HG02870 (cell line): ENCODE measurements around the gene FAM171A1.

Experiments used
- ATAC-seq: cut with Tn5 transposase; IDR thresholded peaks from one replicate; pipeline ENCODE4 v1.9.1; 2021; ENCODE audit warnings: mild to moderate bottlenecking, moderate library complexity; ENCODE audit not compliant: unreplicated experiment

FAM171A1 gene

DNA sequence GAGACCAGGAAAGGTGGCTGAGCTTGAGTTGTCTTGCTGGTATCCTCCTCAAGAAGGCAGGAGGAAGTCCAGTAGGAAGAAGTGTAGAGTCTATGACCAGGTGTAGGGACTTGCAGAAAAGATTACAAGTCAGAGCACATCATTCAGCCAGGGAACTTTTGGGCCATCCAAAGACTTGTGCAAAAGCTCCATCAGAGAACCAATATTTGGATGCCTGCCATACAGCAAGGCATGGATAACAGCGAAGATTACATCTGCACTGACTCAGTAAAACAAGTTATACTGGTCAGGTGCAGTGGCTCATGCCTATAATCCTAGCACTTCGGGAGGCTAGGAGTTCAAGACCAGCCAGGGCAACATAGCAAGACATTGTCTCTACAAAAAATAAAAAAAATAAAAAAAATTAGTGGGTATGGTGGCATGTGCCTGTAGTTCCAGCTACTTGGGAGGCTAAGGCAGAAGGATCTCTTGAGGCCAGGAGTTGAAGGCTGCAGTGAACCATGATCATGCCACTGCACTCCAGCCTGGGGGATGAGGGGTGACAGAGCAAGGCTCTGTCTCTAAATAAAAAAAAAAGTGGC is 189.4 kb downstream of the FAM171A1 start:
- no peak for ATAC-seq

DNA sequence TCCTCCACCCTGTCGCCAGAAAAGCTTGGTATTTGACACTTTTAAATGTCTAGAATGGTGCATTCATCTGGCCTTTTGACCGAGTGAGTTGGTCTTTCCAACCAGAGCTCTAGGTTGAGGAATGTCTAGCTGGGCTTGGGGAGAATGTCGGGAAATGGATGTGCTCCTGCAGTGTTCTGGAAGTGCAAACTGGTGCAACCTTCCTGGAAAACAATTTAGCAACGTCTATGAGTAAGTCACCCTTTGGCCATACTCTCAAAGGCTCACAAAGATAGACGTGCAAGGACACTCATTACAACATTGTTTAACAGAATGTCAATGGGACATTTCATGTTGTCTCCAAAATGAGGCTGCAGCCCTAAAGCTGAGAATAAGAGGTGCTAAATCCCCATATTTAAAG is 190.4 kb downstream of the FAM171A1 start:
- ATAC-seq, result no peak

DNA sequence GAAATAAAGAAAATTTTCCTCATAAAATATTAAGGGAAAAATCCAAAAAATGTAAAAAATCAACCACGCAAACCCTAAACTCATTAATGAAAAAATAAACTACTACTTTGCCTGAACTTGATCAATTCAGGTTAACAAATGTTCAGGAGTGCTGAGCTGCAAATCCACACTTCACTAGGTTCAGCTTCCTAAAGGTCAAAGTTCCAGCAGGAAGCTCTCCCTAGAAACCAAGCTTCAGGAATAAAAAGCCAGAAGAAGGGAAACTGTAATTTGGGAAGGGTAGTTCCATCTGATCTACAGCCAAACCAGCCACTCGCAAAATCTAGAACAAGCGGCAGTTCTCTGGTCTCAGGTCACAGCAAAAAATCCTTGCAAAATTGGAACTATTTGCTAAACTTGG is 194.8 kb downstream of the FAM171A1 start:
- ATAC-seq, result no peak

DNA sequence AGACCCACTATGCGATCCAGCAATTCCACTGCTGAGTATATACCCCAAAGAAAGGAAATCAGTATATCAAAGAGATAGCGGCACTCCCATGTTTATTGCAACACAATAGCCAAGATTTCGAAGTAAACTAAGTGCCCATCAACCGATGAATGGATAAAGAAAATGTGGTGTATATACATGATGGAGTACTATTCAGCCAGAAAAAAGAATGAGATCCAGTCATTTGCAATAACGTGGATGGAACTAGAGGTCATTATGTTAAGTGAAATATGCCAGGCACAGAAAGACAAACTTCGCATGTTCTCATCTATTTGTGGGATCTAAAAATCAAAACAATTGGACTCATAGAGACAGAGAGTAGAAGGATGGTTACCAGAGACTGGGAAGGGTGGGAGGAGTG is 195.5 kb downstream of the FAM171A1 start:
- no peak for ATAC-seq

DNA sequence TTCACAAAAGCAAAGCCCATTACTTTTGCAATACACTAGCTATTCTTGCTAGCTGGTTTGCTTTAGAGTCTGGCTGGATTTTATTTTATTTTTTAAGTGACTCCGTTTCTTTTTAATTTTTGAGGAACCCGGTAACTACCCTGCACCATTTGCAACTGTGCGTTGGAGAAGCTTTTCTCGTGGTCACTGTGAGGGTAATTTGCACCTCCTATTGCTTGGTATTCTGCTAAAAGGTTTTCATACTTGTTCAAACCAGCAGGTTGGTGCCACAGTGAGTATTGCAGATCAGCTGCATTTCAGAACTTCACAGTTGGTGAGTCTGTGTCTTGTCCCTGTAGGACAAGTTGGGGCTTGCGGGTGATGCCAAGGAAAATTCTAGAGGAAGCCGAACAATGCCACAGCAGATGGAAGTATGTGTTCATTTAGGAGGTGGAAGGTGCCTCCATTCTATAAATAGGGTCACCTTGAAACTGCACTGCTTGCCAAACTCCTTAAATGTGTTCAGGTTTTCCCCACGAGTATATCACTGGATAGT is 198.7 kb downstream of the FAM171A1 start:
- no peak for ATAC-seq

DNA sequence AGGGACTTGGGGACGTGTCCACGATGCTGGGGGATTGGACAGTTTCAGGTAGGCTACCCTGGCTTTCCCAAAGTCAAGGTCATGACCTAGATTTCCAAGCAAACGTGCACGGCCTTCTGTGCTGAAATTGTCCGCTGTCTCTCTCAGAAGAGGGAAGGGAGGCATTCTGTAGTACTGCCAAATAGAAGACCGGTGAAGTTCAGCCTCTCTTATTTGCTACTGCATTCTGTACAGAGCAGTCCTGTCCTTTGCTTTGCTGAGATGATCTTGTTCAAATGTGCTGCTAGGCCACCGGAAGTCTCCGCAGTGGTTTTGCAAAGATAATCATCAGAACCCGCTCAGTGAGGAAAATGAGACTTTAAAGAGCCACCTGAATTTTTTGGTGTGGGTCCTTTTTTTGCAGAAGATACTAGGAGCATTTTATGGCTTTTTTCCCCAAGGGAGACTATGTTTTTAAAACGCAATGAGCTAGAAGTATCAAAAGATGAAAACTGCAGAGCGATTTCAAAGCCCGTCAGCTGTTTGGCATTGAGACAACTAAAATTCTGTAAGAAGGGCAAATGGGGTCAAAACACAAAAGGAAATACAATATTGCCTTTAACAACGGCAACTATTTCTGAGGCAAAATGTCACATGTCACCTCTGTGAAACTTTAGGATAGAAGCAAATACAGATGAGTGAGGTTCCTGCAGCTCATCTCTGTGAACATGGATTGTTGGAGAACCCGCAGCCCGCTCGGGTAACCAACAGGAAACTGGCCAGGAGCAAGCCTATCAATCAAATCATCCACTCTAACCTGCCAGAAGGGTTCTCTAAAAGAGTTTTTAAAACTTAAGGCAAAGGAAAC is 201.3 kb downstream of the FAM171A1 start:
- ATAC-seq, result no peak

DNA sequence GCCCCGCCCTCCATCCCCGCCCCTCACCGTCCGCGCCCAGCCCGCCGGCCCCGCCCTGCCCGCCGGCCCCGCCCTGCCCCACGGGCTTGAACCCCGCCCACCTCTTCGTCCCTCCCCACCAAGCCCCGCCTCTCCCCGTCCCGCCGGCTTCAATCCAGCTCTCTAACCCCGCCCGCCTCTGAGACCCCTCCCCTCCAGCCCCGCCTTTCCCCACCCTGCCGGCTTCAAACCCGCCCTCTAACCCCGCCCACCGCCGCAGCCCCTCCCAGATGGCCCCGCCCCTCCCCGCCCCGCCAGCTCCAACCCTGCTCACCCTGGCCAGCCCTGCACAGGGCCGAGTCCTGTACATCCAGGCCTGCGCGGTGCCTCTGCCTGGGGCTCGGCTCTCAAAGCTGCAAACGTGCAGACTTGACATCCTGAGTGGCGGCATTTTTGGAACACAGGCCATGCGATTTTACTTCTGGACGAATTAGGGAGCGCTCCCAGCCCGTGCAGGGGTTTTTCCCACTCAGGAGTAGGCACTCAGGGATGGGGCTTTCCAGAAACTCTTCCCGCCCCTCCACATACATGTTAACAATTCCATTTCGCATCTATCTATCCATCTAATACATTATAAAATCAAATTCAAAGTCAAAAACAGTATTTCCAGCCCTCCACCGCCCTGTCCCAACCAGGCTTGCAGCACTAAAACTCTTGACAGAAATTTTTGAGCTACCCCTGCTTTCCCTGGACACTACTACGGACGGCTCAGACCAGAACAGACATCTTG is 202.1 kb downstream of the FAM171A1 start:
- peak; percentile 46 for ATAC-seq

DNA sequence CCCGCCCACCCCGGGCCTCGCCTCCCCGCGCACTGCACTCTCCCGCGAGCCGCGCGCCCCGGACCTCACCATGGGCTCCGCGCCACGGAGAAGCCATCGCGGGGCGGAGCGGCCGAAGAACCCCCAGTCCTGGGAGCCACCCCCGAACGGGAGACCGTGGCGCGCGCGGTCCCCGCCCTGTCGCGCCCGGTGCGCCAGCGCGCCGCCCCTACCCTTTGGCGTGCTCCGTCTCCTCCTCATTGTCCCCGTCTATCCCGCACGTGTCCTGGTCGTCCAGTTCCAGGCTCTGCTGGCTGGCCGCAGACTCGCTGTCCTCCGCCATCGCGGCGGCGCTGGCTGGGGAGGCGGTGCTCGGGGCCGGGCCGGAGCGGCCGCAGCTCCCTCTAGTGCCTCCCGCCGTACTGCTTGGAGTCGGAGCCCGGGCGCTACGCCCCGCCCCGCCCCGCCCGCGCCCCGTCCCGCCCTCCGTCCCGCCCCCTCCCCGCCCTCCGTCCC is 202.8 kb downstream of the FAM171A1 start, which contains the start of gene NMT2:
Gene NMT2, minus strand, starts transcription at position 403 of the 495 bp plus-strand sequence. Its CDS starts 81 bp downstream, at position 322.
- peak; percentile 87 for ATAC-seq

DNA sequence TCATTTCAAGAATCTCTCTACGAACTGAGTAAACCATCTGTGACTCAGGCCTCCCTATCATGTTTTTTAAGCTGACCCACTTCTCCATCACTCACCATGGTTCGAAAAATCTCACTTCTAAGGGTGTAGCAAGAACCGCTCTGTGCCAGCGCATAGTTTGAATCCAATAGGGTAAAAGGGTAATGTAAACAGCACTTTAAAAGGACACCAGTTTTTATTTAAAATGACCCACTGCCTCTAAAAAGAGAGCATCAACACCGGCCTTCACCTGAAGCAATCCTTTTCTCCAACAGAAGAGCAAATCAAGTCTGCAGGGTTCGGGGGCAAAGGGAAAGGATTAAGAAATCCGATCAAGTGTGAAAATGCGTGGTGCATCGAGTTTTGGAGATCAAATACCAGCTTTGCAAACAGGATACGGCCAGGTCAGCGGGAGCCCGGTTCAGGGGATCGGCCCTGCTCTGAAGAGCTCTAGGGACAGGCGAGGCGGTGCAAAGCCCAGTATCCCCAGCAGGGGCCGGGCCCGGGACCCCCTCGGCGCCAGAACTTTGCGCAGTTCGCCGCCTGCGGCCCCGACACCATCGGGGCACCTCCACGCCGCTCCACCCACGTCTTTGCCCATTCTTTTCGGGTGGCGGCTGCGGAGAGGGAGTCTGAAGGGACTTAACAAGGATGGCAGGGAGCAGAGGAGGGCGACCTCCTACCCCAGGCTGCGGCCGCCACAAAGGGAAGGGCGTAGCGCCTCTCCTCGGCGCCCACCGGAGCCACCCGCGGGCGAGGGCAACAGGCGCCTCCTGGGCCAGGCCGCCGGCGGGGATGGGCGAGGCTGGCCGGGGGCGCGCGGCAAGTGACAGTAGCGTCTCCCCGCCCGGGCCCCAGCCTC is 203.4 kb downstream of the FAM171A1 start:
- peak; percentile 39 for ATAC-seq

DNA sequence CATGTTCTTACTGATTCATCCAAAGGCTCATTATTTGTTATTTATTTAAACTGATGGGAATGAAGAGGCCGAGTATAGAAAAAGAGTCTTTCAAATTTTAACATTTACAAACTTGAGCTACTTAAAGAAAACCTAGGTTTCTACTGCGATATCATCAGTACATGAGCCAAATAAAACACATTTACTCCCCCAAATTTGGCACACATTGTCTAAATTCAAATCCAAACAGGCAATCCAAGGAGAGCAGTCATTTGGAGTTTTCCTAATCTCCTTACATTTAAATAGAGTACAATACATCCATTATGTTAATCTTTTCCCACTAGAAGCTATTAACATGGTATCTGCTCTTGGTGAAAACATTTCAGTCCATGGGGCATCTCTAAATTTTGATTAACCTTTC is 204.8 kb downstream of the FAM171A1 start:
- no peak for ATAC-seq

DNA sequence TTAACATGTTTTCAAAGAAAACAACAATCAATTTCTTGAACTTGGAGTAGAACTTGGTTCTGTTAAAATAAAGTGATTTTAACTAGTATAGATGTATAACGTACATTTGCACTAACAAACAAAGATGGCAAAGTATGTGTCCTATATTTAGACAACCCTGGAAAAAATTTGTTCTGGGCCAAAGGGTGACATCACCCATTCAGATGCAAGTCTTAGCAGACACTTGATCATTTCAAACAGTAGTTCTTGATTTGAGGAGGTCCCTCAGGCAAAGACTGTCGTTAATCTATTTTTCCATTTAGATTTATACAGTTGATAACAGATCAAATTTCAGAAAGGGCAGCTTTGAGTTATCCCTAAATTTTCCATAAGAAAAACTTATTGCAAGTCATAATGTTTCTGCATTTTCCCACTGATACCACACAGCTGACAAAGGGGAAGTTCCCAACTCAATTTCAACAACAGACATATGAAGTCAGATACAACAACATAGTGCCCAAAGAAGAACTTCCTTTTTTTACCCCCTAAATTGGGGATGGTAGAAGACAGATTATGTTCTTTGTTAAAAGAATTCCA is 207.7 kb downstream of the FAM171A1 start:
- no peak for ATAC-seq
